ENCODE measurements around the gene ACYP1. TPM values are rescaled to one million over a fixed set of nuclear protein-coding genes. Genes with fewer than 3 reads are reported as not detected.
"Not testable (repeated sequence)": the region's sequence is repeated elsewhere in the genome, so short reads cannot be mapped to it uniquely, and the experiment has no call there.

Gene ACYP1
- total RNA-seq, 1 donor: 18.3 TPM

DNA sequence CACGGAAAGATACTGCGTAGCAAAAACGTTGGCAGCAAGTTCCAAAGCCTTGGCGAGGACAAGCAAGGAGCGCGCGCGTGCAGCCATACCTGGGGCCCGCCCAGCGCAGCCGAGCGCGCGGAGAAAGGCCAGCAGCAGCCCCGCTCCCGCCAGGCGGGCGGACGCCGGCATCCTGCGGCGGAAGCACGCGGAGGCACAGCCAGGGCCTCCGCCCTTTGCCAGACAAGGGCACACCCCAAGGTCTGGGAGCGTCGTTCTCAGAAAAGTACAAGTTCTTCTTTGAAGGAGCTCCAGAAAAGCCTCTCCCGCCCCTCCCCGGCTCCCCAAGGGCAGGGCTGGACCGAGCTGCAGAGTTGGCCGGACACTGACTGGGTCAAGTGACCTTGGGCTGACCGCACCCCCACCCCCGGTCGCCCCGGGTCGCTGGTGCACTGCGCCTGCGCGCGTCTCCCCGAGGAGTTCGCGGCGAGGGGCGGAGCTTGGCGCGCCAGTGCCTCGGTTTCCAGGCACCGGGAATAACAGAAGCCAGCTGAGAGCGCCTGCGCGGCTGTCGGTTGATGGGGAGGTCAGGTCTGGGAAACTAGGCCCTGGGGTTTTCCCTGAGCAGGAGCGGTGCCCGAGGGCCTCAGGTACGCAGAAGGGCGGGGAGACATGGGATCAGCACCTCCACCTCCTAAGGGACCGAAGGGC, 5.4 kb upstream of the ACYP1 start, which contains the start of gene ZC2HC1C:
Gene ZC2HC1C (plus strand): TSS at position 521 of the 690 bp plus-strand sequence. CDS start 933 bp downstream, outside the sequence.
- peak; percentile 91 for DNase-seq (ENCODE audit: low read depth)
- peak within 1 kb of the TSS; percentile 66 for H3K4me3 ChIP-seq (ENCODE audit: low read depth, low read length)
- no peak for TF ChIP-seq CTCF (IDR thresholded peaks at IDR 0.05; ENCODE audit: insufficient read depth, low read length)

- H3K4me3 ChIP-seq (ENCODE audit: low read depth, low read length): peak overlapping the region; percentile 66
- TF ChIP-seq CTCF (IDR thresholded peaks at IDR 0.05; ENCODE audit: insufficient read depth, low read length): no peak
- peak; percentile 87 for DNase-seq (ENCODE audit: low read depth)
Observed at GRCh38 chr14:75068294-75069120, 4.7 kb upstream of the ACYP1 start.

GRCh38 chr14:75067765-75068164, 3.9 kb upstream of the ACYP1 start:
- not testable (repeated sequence) for H3K4me3 ChIP-seq (ENCODE audit: low read depth, low read length); DNase-seq (ENCODE audit: low read depth)

GRCh38 chr14:75067212-75067611, 3.4 kb upstream of the ACYP1 start:
- no peak for DNase-seq (ENCODE audit: low read depth)
- no peak overlapping the region for H3K4me3 ChIP-seq (ENCODE audit: low read depth, low read length)
- TF ChIP-seq CTCF (IDR thresholded peaks at IDR 0.05; ENCODE audit: insufficient read depth, low read length): no peak

GRCh38 chr14:75066691-75067090, 2.9 kb upstream of the ACYP1 start:
- no peak for TF ChIP-seq CTCF (IDR thresholded peaks at IDR 0.05; ENCODE audit: insufficient read depth, low read length)

GRCh38 chr14:75064205-75064567, 362 bp upstream of the ACYP1 start:
- DNase-seq (ENCODE audit: low read depth): no peak
- TF ChIP-seq CTCF (IDR thresholded peaks at IDR 0.05; ENCODE audit: insufficient read depth, low read length): no peak
- H3K4me3 ChIP-seq (ENCODE audit: low read depth, low read length): peak overlapping the region; percentile 99

More at GRCh38 chr14:75066691-75067090, 2.9 kb upstream of the ACYP1 start:
- no peak for DNase-seq (ENCODE audit: low read depth)
- no peak overlapping the region for H3K4me3 ChIP-seq (ENCODE audit: low read depth, low read length)

GRCh38 chr14:75063013-75063412, 811 bp downstream of the ACYP1 start:
- H3K4me3 ChIP-seq (ENCODE audit: low read depth, low read length): peak overlapping the region; percentile 99
- TF ChIP-seq CTCF (IDR thresholded peaks at IDR 0.05; ENCODE audit: insufficient read depth, low read length): no peak
- DNase-seq (ENCODE audit: low read depth): no peak

Data from fibroblast of the aortic adventitia (primary cell).